Measurements from ENCODE around the gene CYP19A1.
"Not testable (repeated sequence)": the region's sequence is repeated elsewhere in the genome, so short reads cannot be mapped to it uniquely, and the experiment has no call there.

The CYP19A1 gene

GRCh38 chr15:51269496-51269895 lies 68.9 kb downstream of the CYP19A1 start:
- FAIRE-seq (no peak), DNase-seq (ENCODE audit: extremely low spot score, insufficient read length, low read depth) (no peak)

GRCh38 chr15:51267703-51268083 lies 70.7 kb downstream of the CYP19A1 start:
- FAIRE-seq (no peak), DNase-seq (ENCODE audit: extremely low spot score, insufficient read length, low read depth) (no peak)

- FAIRE-seq (no peak), DNase-seq (ENCODE audit: extremely low spot score, insufficient read length, low read depth) (no peak)
Observed at GRCh38 chr15:51267051-51267702, 71.2 kb downstream of the CYP19A1 start.

- no peak for FAIRE-seq
- DNase-seq (ENCODE audit: extremely low spot score, insufficient read length, low read depth), result no peak
Observed at GRCh38 chr15:51266656-51267050, 71.7 kb downstream of the CYP19A1 start.

GRCh38 chr15:51265037-51265555 lies 73.3 kb downstream of the CYP19A1 start:
- FAIRE-seq (no peak), DNase-seq (ENCODE audit: extremely low spot score, insufficient read length, low read depth) (no peak)

- DNase-seq (ENCODE audit: extremely low spot score, insufficient read length, low read depth), result no peak
- FAIRE-seq, result no peak
Observed at GRCh38 chr15:51263726-51264125, 74.7 kb downstream of the CYP19A1 start.

GRCh38 chr15:51263116-51263515 lies 75.3 kb downstream of the CYP19A1 start:
- FAIRE-seq (no peak), DNase-seq (ENCODE audit: extremely low spot score, insufficient read length, low read depth) (no peak)

GRCh38 chr15:51262463-51262862 lies 75.9 kb downstream of the CYP19A1 start:
- FAIRE-seq (no peak), DNase-seq (ENCODE audit: extremely low spot score, insufficient read length, low read depth) (no peak)

- not testable (repeated sequence) for FAIRE-seq; DNase-seq (ENCODE audit: extremely low spot score, insufficient read length, low read depth)
Observed at GRCh38 chr15:51261113-51261512, 77.3 kb downstream of the CYP19A1 start.

- DNase-seq (ENCODE audit: extremely low spot score, insufficient read length, low read depth) (no peak), FAIRE-seq (no peak)
Observed at GRCh38 chr15:51260202-51260601, 78.2 kb downstream of the CYP19A1 start.

- no peak for FAIRE-seq
- no peak for DNase-seq (ENCODE audit: extremely low spot score, insufficient read length, low read depth)
Observed at GRCh38 chr15:51255533-51255932, 82.9 kb downstream of the CYP19A1 start.

- no peak for FAIRE-seq
- no peak for DNase-seq (ENCODE audit: extremely low spot score, insufficient read length, low read depth)
Observed at GRCh38 chr15:51253366-51253765, 85.0 kb downstream of the CYP19A1 start.

- no peak for FAIRE-seq
- no peak for DNase-seq (ENCODE audit: extremely low spot score, insufficient read length, low read depth)
Observed at GRCh38 chr15:51252671-51253070, 85.7 kb downstream of the CYP19A1 start.

- FAIRE-seq, result no peak
- DNase-seq (ENCODE audit: extremely low spot score, insufficient read length, low read depth), result no peak
Observed at GRCh38 chr15:51251556-51251955, 86.8 kb downstream of the CYP19A1 start.

- FAIRE-seq (no peak), DNase-seq (ENCODE audit: extremely low spot score, insufficient read length, low read depth) (no peak)
Observed at GRCh38 chr15:51250217-51251011, 88.0 kb downstream of the CYP19A1 start.

GRCh38 chr15:51245628-51246027 lies 92.8 kb downstream of the CYP19A1 start:
- DNase-seq (ENCODE audit: extremely low spot score, insufficient read length, low read depth) (no peak), FAIRE-seq (no peak)

- DNase-seq (ENCODE audit: extremely low spot score, insufficient read length, low read depth), result no peak
- peak; percentile 52 for FAIRE-seq
Observed at GRCh38 chr15:51244423-51244869, 94.0 kb downstream of the CYP19A1 start.

GRCh38 chr15:51243774-51244173 lies 94.6 kb downstream of the CYP19A1 start:
- FAIRE-seq (no peak), DNase-seq (ENCODE audit: extremely low spot score, insufficient read length, low read depth) (no peak)

GRCh38 chr15:51240066-51240465 lies 98.3 kb downstream of the CYP19A1 start:
- FAIRE-seq (peak; percentile 58), DNase-seq (ENCODE audit: extremely low spot score, insufficient read length, low read depth) (no peak)

GRCh38 chr15:51237816-51238215 lies 100.6 kb downstream of the CYP19A1 start:
- DNase-seq (ENCODE audit: extremely low spot score, insufficient read length, low read depth) (no peak), FAIRE-seq (no peak)

GRCh38 chr15:51234176-51234927 lies 104.0 kb downstream of the CYP19A1 start:
- DNase-seq (ENCODE audit: extremely low spot score, insufficient read length, low read depth) (no peak), FAIRE-seq (no peak)

Measured in GM18507 (cell line).